ENCODE data around the gene CCDC159.
"Not testable (repeated sequence)": the region's sequence is repeated elsewhere in the genome, so short reads cannot be mapped to it uniquely, and the experiment has no call there.

Gene CCDC159, protein sequence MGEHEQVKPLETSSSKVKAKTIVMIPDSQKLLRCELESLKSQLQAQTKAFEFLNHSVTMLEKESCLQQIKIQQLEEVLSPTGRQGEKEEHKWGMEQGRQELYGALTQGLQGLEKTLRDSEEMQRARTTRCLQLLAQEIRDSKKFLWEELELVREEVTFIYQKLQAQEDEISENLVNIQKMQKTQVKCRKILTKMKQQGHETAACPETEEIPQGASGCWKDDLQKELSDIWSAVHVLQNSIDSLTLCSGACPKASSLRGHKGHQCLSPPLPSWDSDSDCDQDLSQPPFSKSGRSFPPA

DNA sequence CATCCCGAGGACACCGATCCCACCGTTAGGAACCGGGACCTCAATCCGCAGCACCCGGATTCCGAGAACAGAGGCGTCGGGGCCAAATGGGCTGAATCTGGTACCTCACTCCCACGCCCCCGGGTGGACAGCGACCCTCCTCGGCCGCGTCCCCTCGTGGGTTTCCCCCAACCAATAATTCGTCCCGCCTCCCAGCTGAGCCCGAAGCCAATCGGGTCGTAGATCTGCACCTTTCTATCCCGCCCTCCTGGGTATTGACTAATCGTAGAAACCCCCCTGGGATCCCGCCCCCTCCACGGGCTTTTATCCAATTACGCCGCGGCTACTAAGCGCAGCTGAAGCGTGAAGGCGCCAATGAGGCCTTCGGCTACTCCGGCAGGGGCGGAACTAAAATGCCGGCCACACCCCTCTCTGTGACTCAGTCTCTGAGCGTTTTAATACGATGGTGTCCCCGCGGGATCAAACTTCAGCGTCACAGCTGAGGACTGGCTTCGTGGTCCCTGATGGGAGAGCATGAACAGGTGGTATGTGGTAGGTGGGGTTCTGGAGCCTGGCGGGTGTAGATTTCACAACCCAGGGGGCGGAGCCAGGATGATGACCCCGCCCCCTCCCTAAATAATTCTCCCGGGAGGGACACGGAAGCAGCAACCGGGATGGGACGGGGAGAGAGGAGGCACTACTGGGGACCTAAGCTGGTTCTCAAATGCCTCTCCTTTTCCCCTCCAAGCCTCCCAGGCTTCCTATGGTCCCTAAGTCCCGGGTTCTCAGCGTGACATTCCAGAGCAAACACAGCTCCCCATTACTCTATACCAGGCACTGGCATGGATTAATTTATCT is at the start of gene CCDC159, which contains the start of gene TMEM205:
Gene CCDC159 (plus strand): TSS at position 416 of the 837 bp plus-strand sequence. CDS start 88 bp downstream, at position 504.
Gene TMEM205 (minus strand): TSS at position 165 of the 837 bp plus-strand sequence. CDS start 649 bp downstream, outside the sequence.
- peak; percentile 97 for DNase-seq

DNA sequence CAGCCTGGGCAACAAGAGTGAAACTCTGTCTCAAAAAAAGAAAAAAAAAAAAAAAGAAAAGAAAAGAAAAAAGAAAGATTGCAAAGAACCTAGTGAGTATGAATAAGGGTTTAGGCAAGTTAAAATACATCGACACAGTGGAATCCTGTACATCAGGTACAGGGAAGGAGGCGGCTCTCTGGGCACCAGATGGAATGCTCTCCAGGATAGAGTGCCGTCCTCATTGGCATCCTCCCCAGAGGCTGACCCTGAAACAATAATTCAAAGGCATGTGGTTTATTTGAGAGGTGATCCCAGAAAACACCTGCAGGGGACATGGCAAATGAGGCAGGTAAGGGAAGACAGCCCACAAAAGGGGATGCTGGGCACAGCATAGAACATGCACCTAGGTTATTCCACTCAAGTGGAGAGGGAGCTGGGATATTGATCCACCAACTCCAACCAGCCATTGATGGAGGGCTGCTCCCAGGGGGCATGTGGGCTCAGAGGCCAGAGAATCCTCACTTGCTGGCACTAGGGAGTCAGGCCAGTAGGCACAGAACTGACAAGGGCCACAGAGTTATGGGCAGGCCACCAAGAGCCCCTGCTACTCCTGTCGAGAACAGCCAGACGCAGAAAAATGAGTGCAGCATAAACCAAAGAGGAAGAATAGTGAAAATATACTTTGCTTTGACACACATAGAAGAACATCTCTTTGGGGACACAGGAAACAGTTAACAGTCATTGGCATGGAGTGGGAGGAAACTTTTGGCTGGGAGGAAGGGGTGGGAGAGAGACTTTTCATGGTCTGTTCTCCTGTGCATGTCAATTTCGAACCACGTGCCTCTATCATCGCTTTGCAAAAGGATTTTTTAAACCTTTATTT is 46.1 kb upstream of the CCDC159 start:
- DNase-seq = no peak

DNA sequence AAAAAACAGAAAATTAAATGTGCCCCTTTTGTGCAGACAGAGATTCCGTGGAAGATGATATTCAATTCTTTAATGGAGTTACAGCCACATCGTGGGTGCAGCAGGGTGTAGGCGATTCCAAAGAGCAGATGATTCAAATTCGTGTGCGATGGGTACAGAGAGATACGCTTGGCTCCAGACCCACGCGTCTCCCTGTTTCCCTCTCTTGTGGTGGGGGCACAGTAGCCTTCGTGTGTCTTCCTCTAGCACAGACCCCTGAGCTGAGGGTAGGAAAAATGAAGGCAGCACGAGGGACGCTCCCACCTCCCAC is 45.6 kb upstream of the CCDC159 start:
- no peak for DNase-seq

DNA sequence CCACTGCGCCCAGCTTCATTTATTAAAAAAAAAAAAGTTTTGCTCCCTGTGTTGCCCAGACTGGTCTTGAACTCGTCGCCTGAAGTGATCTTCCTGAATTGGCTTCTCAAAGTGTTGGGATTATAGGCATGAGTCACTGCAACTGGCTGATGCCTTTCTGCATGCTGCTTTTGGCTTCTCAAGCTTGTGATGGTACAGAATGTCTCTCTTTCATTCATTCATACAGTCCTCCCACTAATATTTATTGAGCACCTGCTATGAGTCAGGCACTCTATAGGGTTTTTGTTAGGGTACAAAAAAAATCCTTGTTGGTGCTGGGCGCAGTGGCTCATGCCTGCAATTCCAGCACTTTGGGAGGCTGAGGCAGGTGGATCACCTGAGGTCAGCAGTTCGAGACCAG is 41.4 kb upstream of the CCDC159 start:
- DNase-seq = no peak

DNA sequence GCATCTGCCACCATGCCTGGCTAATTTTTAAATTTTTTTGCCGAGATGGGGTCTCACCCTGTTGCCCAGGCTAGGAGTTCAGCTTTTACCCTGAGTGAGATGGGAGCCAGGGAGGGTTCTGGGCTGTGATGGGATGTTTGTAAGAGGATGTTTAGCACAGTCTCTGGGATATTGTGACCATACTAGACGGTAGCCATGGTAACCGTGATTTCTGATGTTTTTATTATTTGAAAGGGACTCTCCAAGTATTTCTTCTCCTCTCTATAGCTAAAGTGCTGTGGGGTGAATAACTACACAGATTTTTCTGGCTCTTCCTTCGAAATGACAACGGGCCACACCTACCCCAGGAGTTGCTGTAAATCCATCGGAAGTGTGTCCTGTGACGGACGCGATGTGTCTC is 40.0 kb upstream of the CCDC159 start:
- DNase-seq = no peak

DNA sequence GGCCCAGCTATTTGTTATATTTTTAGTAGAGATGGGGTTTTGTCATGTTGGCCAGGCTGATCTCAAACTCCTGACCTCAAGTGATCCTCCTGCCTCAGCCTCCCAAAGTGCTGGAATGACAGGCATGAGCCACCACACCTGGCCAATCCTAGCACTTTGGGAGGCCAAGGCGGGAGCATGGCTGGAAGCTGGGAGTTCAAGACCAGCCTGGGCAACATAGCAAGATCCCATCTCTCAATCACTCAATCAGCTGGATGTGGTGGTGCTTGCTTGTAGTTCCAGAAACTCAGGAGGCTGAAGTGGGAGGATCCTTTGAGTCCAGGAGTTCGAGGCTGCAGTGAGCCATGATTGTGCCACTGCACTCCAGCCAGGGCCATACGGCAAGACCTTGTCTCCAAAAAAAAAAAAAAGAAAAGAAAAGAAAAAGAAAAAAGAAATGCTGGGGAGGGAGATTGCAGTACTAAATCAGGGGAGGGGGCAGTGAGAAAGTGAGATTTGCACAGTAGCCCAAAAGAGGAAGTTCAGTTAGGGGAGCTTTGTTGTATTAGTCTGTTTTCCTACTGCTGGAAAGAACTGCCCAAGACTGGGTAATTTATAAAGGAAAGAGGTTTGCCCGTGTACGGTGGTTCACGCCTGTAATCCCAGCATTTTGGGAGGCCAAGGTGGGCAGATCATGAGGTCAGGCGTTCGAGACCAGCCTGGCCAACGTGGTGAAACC is 25.9 kb upstream of the CCDC159 start:
- DNase-seq = not testable (repeated sequence)

DNA sequence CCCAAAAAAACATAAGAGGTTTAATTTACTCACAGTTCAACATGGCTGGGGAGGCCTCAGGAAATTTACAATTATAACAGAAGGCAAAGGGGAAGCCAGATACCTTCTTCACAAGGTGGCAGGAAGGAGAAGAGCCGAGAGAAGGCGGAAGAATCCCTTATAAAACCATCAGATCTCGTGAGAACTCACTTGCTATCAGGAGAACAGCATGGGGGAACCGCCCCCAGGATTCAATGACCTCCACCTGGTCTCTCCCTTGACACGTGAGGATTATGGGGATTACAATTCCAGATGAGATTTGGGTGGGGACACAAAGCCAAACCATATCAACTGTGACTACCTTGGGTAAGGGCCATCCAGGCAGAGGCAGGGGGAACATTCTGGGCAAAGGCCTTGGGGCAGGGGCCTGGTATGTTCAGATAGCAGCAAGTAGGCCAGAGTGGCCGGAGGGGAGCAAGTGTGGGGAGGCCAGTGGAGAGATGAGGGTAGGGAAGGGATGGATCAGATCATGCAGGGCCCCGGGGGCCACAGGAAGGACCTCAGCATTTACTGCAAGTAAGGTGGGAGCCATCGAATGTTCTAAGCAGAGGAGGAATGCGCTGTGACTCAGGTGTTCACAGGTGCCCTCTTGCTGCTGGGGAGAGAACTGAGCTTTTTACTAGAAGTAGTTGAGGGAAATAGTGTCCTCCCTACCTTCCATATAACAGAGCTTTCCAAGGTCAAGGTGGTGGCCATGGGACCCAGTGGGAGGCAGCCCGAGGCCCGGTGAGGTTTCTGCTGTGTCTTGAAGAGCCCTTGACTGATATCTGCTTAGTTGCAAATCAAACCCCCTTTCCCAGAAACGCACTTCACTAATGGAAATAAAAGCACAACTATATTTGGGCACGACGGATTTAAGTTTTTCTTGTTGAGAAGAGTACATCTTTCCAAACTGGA is 24.9 kb upstream of the CCDC159 start:
- no peak for DNase-seq

DNA sequence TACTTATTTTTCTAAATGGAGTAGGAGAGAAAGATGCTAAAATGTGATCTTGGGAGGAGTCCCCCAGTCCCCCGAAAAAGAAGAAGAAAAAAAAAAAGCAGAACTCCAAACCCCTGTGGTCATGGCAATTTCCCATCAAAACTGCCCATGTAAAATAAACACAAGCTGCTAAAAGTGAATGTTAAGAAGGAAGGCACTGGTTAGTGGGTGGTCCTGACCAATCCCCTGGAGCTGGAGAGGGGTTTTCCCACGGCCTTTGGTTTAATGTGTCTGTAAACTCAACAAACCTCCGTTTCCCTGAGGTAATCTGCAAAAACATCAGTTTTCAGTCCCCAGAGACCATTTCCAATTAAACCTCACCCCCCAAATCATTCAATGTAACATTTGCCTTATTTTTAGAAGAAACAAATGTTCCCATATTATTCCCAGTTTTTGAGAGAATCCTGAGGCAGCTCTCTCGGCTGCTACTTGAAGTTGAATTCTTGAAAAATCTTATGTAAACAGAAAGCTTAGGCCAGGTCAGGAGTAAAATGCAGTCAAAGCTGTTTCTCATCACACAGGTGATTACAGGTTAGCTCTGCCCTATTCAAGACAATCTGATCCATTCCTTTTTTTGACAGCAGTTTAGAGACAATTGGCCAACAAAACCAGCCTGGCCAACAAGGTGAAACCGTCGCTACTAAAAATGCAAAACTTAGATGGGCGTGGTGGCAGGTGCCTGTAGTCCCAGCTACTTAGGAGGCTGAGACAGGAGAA is 23.9 kb upstream of the CCDC159 start:
- no peak for DNase-seq

DNA sequence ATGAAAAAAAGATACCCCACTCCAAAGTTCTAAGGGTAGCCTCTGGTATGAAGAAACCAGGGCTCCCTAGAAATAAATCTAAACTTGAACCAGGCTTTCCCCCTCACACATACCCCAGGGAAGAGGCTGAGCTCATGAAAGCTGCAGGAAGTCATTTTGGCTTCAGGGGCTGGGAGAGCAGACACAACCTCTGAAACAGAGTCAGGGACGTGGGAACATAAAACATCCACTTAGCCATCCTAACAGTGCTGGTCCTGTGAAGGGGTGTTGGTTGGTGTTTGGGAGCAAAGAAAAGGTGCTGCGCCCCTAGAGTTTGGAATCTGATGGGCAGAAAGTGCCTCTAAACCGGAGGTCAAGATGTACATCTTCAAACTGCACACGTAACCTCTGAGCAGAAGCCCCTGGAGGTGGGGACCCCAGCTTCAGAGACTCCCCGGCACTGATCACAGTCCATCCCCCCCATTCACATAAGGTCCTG is 22.7 kb upstream of the CCDC159 start:
- no peak for DNase-seq

DNA sequence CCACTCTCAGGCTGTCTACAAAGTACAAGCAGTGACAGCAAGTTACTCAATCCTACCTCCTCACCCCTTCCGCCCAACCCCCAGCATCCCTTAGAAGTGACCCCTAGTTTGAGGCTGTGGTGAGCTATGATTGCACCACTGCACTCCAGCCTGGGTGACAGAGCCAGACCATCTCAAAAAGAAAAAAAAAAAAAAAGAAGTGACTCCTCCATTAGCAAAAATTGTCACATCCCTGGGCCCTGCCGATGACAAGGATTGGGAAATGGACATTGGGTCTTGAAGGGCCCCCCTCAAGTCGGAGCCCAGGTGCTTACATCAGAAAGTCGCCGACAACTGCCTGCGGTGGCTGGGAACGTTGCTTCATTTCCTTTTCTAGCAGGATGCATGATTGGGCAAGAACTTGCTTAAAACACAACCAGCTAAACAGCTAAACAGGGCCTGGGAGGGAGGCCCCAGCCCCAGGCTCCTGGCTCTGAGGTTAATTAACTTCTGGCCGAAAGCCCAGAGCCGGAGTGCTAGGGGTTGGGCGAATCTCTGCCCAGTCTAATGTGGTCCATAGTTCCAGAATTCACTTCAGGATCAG is 22.1 kb upstream of the CCDC159 start:
- peak; percentile 5 for DNase-seq

DNA sequence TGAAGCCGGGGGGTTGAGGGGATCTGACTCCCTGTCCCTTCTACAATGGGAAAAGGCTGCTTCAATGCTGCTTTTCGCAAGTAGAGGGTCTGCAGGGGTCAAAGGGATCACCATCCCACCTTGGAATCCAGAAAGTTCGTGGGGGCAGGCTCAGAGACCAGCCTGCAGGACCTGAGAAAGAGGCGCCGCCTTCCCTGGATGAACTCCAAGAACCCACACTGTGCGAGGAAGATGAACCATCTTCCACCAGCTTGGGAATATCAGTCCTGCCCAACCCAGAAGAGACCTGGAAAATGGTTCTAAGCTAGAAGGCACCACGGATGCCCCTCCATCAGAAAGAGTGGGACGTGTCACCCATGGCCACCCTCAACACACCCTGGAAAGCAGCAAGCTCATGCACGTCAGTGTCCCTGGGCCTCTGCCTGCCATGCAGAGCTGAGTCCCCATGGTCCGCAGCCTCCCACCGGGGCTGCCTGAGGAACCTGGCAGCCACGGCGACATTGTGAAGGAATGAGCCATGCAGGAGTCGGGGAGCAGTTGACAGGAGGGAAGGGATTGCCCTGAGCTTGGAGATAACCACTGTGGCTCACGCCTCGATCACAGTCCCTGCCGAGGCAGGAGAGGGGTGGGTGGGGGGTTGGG is 21.4 kb upstream of the CCDC159 start:
- no peak for DNase-seq

DNA sequence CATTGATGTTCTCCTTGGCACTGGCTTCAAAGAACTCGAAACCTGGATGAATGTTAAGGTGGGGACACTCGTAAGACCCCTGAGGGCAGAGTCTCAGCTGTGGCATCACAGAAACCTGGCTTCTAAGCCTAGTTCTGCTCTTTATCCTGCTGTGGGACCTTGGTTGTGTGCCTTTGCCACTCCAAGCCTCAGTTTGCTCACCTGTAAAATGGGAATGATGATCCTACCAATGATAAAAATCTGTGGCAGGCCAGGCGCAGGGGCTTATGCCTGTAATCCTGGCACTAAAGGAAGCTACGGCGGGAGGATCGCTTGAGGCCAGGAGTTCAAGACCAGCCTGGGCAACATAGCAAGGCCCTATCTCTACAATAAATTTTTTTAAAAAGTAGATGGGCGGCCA is 20.8 kb upstream of the CCDC159 start:
- no peak for DNase-seq

DNA sequence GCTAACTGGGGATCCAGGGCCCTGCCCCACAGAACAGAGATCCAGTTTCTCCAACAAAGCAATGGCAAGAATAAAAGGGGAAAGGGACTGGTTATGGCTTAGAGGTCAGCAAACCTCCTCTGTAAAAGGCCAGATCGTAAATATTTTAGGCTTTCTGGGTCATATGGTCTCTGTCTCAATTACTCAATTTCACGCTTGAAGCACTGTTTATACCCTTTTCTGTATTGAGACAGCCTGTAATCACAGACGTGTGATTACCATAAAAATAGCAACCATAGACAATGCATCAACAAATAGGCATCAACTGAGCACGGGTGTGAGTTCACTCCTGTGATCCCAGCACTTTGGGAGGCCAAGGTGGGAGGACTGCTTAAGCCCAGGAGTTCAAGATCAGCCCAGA is 16.2 kb upstream of the CCDC159 start:
- no peak for DNase-seq

DNA sequence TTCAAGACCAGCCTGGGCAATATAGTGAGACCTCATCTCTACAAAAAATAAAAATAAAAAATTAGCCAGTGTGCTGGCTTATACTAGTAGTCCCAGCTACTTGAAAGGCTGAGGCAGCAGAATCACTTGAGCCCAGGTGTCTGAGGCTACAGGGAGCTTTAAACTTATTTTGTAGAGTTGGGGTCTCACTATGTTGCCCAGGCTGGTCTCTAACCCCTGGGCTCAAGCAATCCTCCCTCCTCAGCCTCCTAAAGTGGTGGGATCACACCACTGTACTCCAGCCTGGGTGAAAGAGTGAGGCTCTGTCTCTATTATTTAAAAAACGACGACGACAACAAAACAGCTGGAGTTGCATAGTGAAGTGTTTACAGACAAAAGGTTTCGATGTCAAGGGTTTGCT is 14.8 kb upstream of the CCDC159 start:
- no peak for DNase-seq

DNA sequence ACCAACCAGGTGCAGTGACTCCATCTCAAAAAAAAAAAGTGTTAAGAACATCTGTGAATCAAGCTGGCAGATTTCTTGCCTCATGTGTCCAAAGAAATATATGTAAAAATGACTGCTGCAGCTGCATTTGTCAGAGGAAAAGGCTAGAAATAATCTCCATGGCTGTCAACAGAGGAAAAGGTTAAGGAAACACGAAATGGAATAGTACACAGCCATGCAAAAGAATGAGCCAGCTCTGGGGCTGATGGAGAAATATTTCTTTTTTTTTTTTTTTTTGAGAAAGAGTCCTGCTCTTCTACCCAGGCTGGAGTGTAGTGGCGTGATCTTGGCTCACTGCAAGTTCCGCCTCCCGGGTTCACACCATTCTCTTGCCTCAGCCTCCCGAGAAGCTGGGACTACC is 13.5 kb upstream of the CCDC159 start:
- DNase-seq = no peak

DNA sequence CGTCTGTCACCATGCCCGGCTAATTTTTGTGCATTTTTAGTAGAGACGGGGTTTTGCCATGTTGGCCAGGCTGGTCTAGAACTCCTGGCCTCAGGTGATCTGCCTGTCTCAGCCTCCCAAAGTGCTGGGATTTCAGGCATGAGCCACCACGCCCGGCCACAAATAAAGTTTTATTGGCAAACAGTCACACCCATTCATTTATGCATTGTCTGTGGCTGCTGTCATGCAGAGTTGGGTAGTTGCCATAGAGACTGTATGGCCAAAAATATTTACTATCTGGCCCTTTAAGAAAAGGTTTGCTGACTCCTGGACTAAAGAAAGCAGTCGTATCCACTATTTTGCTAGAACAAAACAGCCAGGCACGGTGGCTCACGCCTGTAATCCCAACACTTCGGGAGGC is 12.5 kb upstream of the CCDC159 start:
- not testable (repeated sequence) for DNase-seq

DNA sequence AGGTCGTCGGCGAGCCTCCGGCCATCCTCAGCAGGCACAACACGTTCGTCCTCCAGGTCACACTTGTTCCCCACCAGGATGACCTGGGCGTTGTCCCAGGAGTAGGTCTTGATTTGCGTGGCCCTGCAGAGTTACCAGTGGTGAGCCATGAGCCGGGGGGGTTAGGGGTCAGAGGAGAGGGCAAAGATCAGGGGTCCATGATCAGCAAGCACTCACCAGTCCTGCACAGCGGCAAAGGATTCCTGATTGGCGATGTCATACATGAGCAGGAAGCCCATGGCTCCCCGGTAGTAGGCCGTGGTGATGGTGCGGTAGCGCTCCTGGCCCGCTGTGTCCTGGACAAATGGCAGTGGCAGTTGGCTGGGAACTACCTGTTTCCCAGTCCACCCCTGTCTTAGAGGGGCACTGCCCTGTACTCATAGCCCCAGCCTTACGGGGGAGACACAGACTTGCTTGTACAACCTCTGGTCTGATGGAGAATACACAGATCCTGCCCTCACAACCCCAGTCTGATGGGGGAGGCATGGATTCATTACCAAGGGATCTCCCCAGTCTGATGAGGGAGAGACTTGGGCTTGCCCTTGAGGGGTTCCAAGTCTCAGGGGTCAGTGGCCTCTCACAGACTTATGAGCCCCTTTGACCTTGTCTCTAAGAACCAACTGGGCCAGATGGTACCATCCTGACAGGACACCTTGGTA is 10.7 kb upstream of the CCDC159 start:
- DNase-seq = no peak

DNA sequence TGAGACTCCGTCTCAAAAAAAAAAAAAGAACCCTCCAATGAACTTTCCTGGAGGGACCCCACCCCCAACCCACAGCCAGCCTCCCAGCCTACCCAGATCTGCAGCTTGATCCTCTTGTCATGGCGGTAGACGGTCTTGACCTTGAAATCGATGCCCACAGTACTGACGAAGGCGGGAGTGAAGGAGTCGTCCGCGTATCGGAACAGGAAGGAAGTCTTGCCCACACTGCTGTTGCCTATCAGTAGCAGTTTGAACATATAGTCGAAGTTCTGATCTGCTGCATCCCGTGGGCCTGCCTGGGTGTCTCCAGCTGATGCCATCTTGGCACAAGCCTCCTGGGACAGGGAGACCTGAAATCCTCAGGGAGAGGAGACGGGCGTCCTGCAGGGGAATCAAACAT is 9.2 kb upstream of the CCDC159 start:
- DNase-seq = no peak

DNA sequence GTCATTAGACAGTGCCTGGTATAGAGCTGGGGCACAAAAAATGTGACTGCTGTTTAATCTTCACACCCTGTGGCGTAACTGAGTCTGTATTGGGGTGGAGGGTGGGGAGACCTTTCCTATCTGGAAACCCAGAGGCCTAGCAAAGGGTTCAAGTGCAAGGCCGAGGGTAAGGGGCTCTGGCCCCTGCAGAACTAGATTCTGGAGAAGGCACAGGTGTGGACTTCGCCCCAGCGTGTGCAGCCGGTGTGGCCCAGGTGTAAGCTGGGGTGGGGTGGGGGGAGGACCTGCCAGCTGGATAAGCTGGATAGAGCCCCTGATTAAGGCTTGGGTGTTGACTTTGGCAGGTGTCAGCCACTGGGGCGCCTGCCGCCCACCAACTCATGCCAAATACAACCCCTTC is 8.2 kb upstream of the CCDC159 start:
- DNase-seq = no peak

Measured in SHP77 treated with DMSO at 0.1 percent for 48 hours (cell line).